Pancreas (tissue), 10 donors: Measurements from ENCODE around the gene KRT16. TPM values are rescaled to one million over a fixed set of nuclear protein-coding genes. Genes with fewer than 3 reads are reported as not detected.
A peak's percentile ranks its signal among the peaks of the same experiment; 100 is the strongest.
"Not testable (repeated sequence)": the region's sequence is repeated elsewhere in the genome, so short reads cannot be mapped to it uniquely, and the experiment has no call there.

Source experiments
- ATAC-seq, 4 donors: fragments of 200-7000 bp; cut with Tn5 transposase; one replicate each; pipeline versions ENCODE4 v1.8.0 to v1.9.1; 2020; ENCODE audit warnings: mild to moderate bottlenecking in 4 of 4, moderate library complexity in 4 of 4
- DNase-seq, 6 donors: peaks; one replicate each; pipeline ENCODE4 v3.0.0-alpha.2; 2020
- FAIRE-seq: peaks from 2 replicates; lab custom pipeline; 2012; peaks lifted over from hg19 to GRCh38; lab: Jason Lieb, UNC
- H3K27ac ChIP-seq, 4 donors: fragments of 200-600 bp; sonication (generic); 1 replicate in 3 of 4; 2 replicates in 1 of 4; pipeline versions ENCODE4 v1.5.0 to v1.8.0; 2020
- H3K27me3 ChIP-seq, 4 donors: fragments of 200-600 bp; one replicate each; pipeline ENCODE4 v1.8.0; 2021
- H3K36me3 ChIP-seq, 3 donors: fragments of 200-600 bp; sonication (generic) in 1 of 3; one replicate each; pipeline versions ENCODE4 v1.5.0 to v1.8.0; 2020 to 2021
- H3K4me1 ChIP-seq, 3 donors: fragments of 200-600 bp; one replicate each; pipeline ENCODE4 v1.8.0; 2021
- H3K4me3 ChIP-seq, 4 donors: fragments of 200-600 bp; sonication (generic) in 2 of 4; one replicate each; pipeline versions ENCODE4 v1.5.0 to v1.8.0; 2020 to 2021
- H3K9me3 ChIP-seq, 4 donors: fragments of 200-600 bp; one replicate each; pipeline ENCODE4 v1.8.0; 2021
- CTCF ChIP-seq, 4 donors: fragments of 200-600 bp; sonication (generic) in 3 of 4; IDR thresholded peaks; one replicate each; pipeline versions ENCODE4 v1.5.0 to v1.8.0; 2021; ENCODE audit warnings: antibody characterized with exemption in 4 of 4
- WGBS, 2 donors: extraction: QIAGEN DNeasy Blood & Tissue Kit; methylation state at CpG; one replicate each; pipeline ENCODE4 v1.1.7; 2013; 5-methylcytosine and 5-hydroxymethylcytosine counted together
- intact Hi-C, 3 donors: fragments of 100-400 bp; cut with DNase I; formaldehyde crosslinking; loops; one replicate each; pipeline versions ENCODE4 v1.11.1 to v1.14.2; 2022
- polyA plus RNA-seq, 2 donors: library from polyadenylated mRNA; stranded (reverse); fragments of 200-250 nt; gene quantifications; one replicate each; pipeline ENCODE4 v1.2.3, GENCODE V29; 2013
- total RNA-seq, 6 donors: library from RNA; stranded (reverse); fragmentation: NEBNext Ultra II Directional in 4 of 6; extraction: Animal tissue kit (Norgen Biotek cat#: 25700) in 4 of 6; gene quantifications; one replicate each; pipeline versions ENCODE4 v1.2.1 to v1.2.4, GENCODE V29; 2021 to 2023
- donor health status: healthy with polysubstance abuse.
- donor health status: DM: no; HTN: no; CAD: no; lungs with moderate emphysema.
- donor health status: DM: no; HTN: no; CAD: no.
- donor health status: control.
- donor health status: control.
- donor health status: Bipolar disorder and iron deficiency.
- donor health status: DM: yes; HTN: yes; CAD: no.
- donor health status: DM: no; HTN: no; CAD: no.
- donor health status: DM: no; HTN: no; CAD: no.
- donor health status: DM: yes; HTN: yes; CAD: no.

KRT16 gene
- total RNA-seq (under 1 TPM in 2 of 6 donors, not detected in 4; 0.15 to 0.32 TPM), polyA plus RNA-seq (under 1 TPM; 0.05 to 0.61 TPM)

GRCh38 chr17:41612376-41613160 is at the start of gene KRT16:
TSS of gene KRT16 (minus strand) at chr17:41612767. CDS start at chr17:41612688, 79 bp downstream.
- peak in 1 of 4 donors; percentile 65 for ATAC-seq
- DNase-seq = peak in 1 of 6 donors; percentile 48
- H3K4me1 ChIP-seq, H3K4me3 ChIP-seq, H3K9me3 ChIP-seq, FAIRE-seq, H3K27me3 ChIP-seq, H3K36me3 ChIP-seq, intact Hi-C loops, H3K27ac ChIP-seq: not testable (repeated sequence)
- WGBS, 2 donors = 64 to 74% methylated on average over 31 of the region's 31 CpGs

GRCh38 chr17:41660221-41660711 is 47.7 kb upstream of the KRT16 start:
- H3K4me3 ChIP-seq = no peak overlapping the region
- no peaks in the 10 kb centered on the region for H3K4me1 ChIP-seq
- no peak overlapping the region for H3K27ac ChIP-seq
- DNase-seq = no peak
- FAIRE-seq = no peak
- no peak for ATAC-seq
- 60 to 73% methylated on average over 8 of the region's 8 CpGs for WGBS, 2 donors
- no peaks in the 10 kb centered on the region for H3K27me3 ChIP-seq
- no peaks in the 10 kb centered on the region for H3K9me3 ChIP-seq
- TF ChIP-seq CTCF (IDR thresholded peaks at IDR 0.05) = no peak
- no peaks in the 10 kb centered on the region for H3K36me3 ChIP-seq
- intact Hi-C loops = loop anchor here in 1 of 3 donors (10.0 kb wide), 2 partner anchors 755 to 1045 kb away; no protein-coding TSS in a partner anchor

GRCh38 chr17:41659427-41660212 is 47.1 kb upstream of the KRT16 start:
- Histone ChIP-seq H3K36me3 (no peaks in the 10 kb centered on the region), H3K4me3 (no peak overlapping the region), H3K9me3 (no peaks in the 10 kb centered on the region), H3K27ac (no peak overlapping the region), H3K4me1 (no peaks in the 10 kb centered on the region), H3K27me3 (no peaks in the 10 kb centered on the region)
- intact Hi-C loops = loop anchor here in 2 of 3 donors (5.0 to 10.0 kb wide), 4 partner anchors 112 to 1045 kb away; no protein-coding TSS in a partner anchor
- DNase-seq = no peak
- WGBS, 2 donors = 69 to 84% methylated on average over 11 of the region's 11 CpGs
- no peak for ATAC-seq
- TF ChIP-seq CTCF (IDR thresholded peaks at IDR 0.05) = no peak
- no peak for FAIRE-seq

GRCh38 chr17:41658846-41659245 is 46.3 kb upstream of the KRT16 start:
- TF ChIP-seq CTCF (IDR thresholded peaks at IDR 0.05) = no peak
- no peak overlapping the region for H3K4me3 ChIP-seq
- no peaks in the 10 kb centered on the region for H3K27me3 ChIP-seq
- WGBS, 2 donors = 72 to 95% methylated on average over 5 of the region's 5 CpGs
- no peak for ATAC-seq
- no peaks in the 10 kb centered on the region for H3K36me3 ChIP-seq
- no peak for FAIRE-seq
- H3K4me1 ChIP-seq = no peaks in the 10 kb centered on the region
- H3K27ac ChIP-seq = no peak overlapping the region
- intact Hi-C loops = loop anchor here in 2 of 3 donors (5.0 to 10.0 kb wide), 3 partner anchors 112 to 854 kb away; no protein-coding TSS in a partner anchor
- no peak for DNase-seq
- H3K9me3 ChIP-seq = no peaks in the 10 kb centered on the region

- no peak overlapping the region for H3K4me3 ChIP-seq
- no peak overlapping the region for H3K27ac ChIP-seq
- no peak for DNase-seq
- no peak for TF ChIP-seq CTCF (IDR thresholded peaks at IDR 0.05)
- no peaks in the 10 kb centered on the region for H3K27me3 ChIP-seq
- no peaks in the 10 kb centered on the region for H3K36me3 ChIP-seq
- no peak for FAIRE-seq
- no peaks in the 10 kb centered on the region for H3K9me3 ChIP-seq
- 77 to 88% methylated on average over 12 of the region's 12 CpGs for WGBS, 2 donors
- no peak for ATAC-seq
- intact Hi-C loops = loop anchor here in 2 of 3 donors (5.0 to 10.0 kb wide), 3 partner anchors 111 to 853 kb away; no protein-coding TSS in a partner anchor
- H3K4me1 ChIP-seq = no peaks in the 10 kb centered on the region
Observed at GRCh38 chr17:41657936-41658335, 45.4 kb upstream of the KRT16 start.
